Measurements from ENCODE around the gene GOLGA6L10. TPM values are rescaled to one million over a fixed set of nuclear protein-coding genes. Genes with fewer than 3 reads are reported as not detected.
"Not testable (repeated sequence)": the region's sequence is repeated elsewhere in the genome, so short reads cannot be mapped to it uniquely, and the experiment has no call there.

The GOLGA6L10 gene
- polyA plus RNA-seq, 1 donor, result 1.3 TPM

- not testable (repeated sequence) for DNase-seq
Measured at GRCh38 chr15:82342632-82343374, 6.5 kb downstream of the GOLGA6L10 start.

GRCh38 chr15:82338573-82338972, 10.7 kb downstream of the GOLGA6L10 start:
- DNase-seq, result not testable (repeated sequence)

GRCh38 chr15:82338053-82338452, 11.2 kb downstream of the GOLGA6L10 start:
- not testable (repeated sequence) for DNase-seq

- DNase-seq, result not testable (repeated sequence)
Measured at GRCh38 chr15:82337051-82337450, 12.2 kb downstream of the GOLGA6L10 start.

GRCh38 chr15:82336180-82336647, 13.1 kb downstream of the GOLGA6L10 start:
- not testable (repeated sequence) for DNase-seq

GRCh38 chr15:82335006-82335405, 14.3 kb downstream of the GOLGA6L10 start:
- DNase-seq, result not testable (repeated sequence)

- not testable (repeated sequence) for DNase-seq
Measured at GRCh38 chr15:82334554-82334932, 14.7 kb downstream of the GOLGA6L10 start.

- not testable (repeated sequence) for DNase-seq
Measured at GRCh38 chr15:82333603-82334553, 15.4 kb downstream of the GOLGA6L10 start.

- DNase-seq, result not testable (repeated sequence)
Measured at GRCh38 chr15:82332711-82333602, 16.3 kb downstream of the GOLGA6L10 start.

- not testable (repeated sequence) for DNase-seq
Measured at GRCh38 chr15:82331576-82332304, 17.5 kb downstream of the GOLGA6L10 start.

GRCh38 chr15:82330921-82331320, 18.4 kb downstream of the GOLGA6L10 start:
- DNase-seq, result not testable (repeated sequence)

GRCh38 chr15:82329039-82329438, 20.2 kb downstream of the GOLGA6L10 start:
- DNase-seq, result not testable (repeated sequence)

- not testable (repeated sequence) for DNase-seq
Measured at GRCh38 chr15:82327372-82327771, 21.9 kb downstream of the GOLGA6L10 start.

- not testable (repeated sequence) for DNase-seq
Measured at GRCh38 chr15:82326896-82327295, 22.4 kb downstream of the GOLGA6L10 start.

- not testable (repeated sequence) for DNase-seq
Measured at GRCh38 chr15:82325646-82326045, 23.6 kb downstream of the GOLGA6L10 start.

- not testable (repeated sequence) for DNase-seq
Measured at GRCh38 chr15:82324831-82325230, 24.4 kb downstream of the GOLGA6L10 start.

GRCh38 chr15:82322488-82322887, 26.8 kb downstream of the GOLGA6L10 start:
- DNase-seq, result not testable (repeated sequence)

GRCh38 chr15:82320861-82321260, 28.4 kb downstream of the GOLGA6L10 start:
- DNase-seq, result not testable (repeated sequence)

- not testable (repeated sequence) for DNase-seq
Measured at GRCh38 chr15:82319522-82320278, 29.6 kb downstream of the GOLGA6L10 start.

GRCh38 chr15:82318281-82318680, 31.0 kb downstream of the GOLGA6L10 start:
- not testable (repeated sequence) for DNase-seq
